ENCODE data around the gene FAM209B.
A peak's percentile ranks its signal among the peaks of the same experiment; 100 is the strongest.
"Not testable (repeated sequence)": the region's sequence is repeated elsewhere in the genome, so short reads cannot be mapped to it uniquely, and the experiment has no call there.

Gene FAM209B, protein sequence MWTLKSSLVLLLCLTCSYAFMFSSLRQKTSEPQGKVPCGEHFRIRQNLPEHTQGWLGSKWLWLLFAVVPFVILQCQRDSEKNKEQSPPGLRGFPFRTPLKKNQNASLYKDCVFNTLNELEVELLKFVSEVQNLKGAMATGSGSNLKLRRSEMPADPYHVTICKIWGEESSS

GRCh38 chr20:56532946-56533345, at the start of gene FAM209B:
FAM209B (plus strand) TSS chr20:56533246; CDS start chr20:56533342, 96 bp downstream.
- not testable (repeated sequence) for DNase-seq

DNA sequence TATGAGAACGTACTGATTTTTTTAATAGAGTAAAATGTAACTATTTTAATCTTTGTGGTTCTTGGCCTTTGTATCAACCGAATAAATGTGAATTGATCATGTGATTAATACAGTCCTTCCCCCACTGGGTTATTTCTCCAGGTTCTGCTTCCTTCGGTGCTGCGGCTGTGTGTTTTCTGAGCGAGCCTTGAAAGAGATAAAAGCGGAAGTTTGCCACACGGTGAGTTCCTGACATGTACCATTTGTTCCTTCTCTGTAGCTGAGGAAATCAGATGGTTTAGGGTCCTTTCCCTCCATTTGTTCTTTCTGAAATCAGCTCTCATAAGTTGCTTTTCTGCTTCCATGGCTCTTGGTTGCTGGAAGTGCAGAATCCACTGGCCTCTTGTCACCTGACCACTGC, 49.1 kb upstream of the FAM209B start:
- no peak for DNase-seq

- DNase-seq: no peak
Observed at GRCh38 chr20:56487216-56487615, 45.8 kb upstream of the FAM209B start.

DNA sequence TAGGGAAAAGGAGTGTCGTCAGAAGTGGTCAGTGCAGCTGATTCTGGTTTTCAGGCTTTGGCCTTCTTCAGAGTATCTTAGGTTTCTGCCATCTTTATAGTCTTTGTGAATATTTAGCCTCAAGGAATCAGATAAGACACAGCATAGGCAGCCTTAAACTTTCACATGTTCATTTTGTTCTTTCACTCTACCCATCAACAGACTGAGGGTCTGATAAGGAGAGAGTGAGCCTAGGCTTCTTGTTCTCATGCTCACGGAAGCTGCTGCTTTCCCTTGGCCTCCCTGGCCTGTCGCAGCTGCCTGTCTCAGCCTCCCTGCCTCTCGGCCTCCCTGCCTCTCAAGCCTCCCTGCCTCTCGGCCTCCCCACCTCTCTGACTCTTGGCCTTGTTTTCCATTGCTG, 44.5 kb upstream of the FAM209B start:
- no peak for DNase-seq

DNA sequence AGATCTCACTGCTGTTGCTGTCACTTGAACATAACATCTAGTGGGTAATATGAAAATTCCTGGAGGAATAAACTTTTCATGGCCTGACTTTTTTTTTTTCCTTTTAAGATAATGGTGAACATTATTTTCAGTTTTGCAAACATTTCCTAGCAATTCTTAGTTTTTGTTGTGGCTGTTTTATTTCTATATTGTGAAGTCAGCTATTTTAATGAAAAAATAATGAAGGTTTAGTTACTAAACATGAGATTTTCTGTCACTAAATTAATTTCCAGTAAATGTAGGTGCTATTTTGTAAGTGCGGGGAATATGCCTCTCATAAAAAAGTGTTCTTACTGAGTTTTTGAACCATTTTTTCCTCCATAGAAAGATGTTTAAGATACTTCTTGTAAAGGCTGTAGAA, 31.9 kb upstream of the FAM209B start:
- DNase-seq: no peak

GRCh38 chr20:56503916-56504315, 29.1 kb upstream of the FAM209B start:
- DNase-seq: no peak

DNA sequence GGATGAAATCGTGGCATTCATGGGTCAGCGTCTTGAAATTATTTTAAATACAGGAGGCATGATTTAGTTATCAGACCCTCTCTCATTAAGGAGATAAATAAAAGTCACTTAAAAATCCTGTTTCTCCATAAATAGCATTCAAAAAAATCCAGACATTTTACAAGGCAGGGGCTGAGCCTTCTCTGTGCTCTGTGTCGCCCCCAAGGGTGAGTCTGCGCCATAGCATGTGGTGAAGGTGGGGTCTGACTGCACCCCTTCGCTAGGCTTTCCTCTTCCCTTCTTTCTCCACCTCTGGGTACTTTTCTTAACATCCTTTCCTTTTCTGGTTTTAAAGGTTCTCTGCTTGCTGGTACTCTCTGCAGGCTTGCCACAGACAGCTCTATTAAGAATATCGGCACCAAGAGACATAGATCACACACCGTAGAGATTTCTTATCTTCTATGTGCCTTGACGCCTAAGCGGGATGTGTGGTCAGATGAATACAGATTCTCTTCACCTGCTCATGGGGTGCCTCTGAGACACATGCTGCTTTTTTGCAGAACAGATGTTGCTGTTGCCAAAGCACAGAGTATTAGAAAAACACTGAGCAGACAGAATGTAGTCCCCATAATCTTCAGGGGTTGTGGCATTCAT, 28.6 kb upstream of the FAM209B start:
- DNase-seq: peak; percentile 55

DNA sequence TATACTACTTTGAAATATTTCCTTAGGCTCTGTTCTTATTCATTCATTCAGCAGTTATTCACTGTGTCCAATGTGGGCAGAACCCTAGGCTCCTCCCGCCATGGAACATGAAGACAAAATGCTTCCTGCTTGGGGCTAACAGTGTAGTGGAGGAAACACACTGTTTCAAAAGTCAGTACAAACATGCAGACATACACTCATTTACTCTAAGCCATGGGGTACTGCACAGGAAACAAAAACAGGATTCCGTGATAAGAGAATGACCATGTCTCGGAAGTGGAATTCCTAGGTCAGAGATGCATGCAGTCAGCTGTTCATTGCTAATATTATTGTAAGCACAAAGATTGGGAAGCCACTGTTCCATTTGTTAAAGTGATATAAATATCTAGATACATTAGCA, 26.9 kb upstream of the FAM209B start:
- no peak for DNase-seq

- DNase-seq: no peak
Observed at GRCh38 chr20:56511926-56512325, 21.1 kb upstream of the FAM209B start.

DNA sequence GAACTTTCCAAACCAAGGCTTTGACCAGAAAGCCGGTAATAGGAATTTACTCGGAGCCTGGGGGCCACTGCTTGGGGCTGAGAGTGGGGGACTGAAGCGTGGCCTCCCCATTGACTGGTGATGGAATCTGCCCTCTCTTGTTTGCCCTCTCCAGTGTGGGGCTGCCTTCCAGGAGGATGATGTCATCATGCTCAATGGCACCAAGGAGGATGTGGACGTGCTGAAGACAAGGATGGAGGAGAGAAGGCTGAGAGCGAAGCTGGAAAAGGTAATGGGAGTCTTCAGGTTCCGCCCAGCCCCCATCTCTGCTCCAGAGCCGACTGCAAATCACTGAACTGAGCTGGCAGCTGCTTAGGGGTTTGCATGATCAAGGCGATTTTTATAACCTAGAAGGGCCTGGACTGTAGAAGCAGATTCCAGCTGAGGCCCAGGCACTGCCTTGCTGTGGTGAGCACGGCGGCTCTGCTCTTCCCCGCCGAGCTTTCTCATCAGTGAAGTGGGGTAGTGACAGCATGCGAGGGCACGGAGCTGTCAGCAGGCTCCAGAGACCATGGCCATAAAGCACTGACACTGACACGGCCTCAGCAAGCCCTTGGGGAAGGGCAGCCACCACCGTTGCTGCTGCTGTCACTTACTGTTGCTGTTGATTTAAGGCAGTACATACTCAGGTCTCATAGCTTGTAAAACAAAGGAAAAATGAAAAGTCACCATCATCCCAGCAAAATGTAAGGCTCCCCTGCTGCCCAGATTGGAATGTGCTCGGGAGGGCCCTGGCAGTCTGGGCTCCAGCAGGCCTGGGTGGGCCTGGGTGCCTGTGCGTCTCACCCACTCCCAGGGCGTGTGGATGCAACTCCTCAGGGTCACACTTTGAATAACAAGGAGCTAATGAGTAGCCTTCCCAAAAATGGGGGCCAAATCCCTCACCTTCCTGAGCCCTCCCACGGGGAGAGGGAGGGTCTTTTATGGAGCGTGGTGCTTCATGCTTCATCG, 19.6 kb upstream of the FAM209B start:
- no peak for DNase-seq

DNA sequence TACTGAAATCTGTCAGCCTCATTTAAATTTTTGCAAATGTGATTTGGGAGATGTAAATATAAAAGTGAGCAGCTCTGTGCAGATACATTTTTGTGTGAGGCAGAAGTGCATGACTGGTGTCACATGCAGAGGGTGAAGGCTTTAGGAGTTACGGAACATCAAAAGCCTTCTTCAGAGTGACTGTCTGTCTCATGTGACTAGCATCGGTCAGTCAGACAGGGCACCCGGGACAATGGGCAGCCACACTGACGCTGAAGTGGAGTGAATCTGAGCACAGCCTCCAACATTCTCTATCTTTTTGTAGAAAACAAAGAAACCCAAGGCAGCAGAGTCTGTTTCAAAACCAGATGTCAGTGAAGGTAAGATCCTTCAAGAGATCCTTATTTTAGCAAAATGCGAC, 16.4 kb upstream of the FAM209B start:
- DNase-seq: no peak

GRCh38 chr20:56517211-56517610, 15.8 kb upstream of the FAM209B start:
- no peak for DNase-seq

GRCh38 chr20:56517641-56518040, 15.4 kb upstream of the FAM209B start:
- DNase-seq: no peak

DNA sequence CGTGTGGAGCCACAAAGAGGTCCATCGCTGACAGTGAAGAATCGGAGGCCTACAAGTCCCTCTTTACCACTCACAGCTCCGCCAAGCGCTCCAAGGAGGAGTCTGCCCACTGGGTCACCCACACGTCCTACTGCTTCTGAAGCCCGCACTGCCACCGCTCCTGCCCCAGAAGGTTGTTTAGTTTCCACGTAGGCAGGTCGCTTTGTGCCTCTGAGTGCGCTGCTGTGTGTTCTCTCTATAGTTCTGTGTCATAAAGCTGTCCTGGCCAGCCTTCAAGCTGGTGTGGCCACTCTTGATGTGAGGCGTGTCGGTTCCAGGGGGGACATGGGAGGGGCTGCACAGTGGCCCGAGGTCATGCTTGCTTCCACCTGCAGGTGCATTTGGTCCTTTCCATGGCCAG, 14.9 kb upstream of the FAM209B start:
- no peak for DNase-seq

DNA sequence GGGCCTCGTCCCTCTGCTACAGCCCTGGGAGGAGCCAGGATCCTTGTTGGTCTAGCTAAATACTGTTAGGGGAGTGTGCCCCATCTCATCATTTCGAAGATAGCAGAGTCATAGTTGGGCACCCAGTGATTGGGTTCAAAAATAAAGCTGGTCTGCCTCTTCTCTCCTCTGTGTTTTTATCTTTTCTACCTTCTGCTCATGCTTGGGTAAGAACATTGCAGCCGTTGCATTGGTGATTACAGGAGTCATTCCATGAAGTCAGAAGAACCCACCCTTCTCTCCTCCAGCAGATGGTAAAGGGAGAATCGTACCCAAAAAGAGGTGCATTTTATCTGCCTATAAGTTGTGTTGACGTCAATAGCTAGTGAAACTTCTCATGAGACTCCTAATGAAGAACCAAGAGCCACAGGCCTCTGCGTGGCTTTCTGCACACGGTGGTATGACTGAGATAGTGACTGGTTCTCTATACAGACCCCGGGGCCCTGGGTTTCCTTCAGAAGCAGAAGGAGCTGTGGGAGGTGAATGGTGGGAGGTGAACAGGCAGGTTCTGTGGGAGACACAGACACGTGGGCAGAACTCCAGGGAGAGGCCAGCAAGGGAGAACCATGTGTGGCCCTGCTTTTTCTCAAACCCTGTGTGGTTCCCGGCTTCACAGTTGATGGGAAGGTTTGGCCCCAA, 14.2 kb upstream of the FAM209B start:
- no peak for DNase-seq

DNA sequence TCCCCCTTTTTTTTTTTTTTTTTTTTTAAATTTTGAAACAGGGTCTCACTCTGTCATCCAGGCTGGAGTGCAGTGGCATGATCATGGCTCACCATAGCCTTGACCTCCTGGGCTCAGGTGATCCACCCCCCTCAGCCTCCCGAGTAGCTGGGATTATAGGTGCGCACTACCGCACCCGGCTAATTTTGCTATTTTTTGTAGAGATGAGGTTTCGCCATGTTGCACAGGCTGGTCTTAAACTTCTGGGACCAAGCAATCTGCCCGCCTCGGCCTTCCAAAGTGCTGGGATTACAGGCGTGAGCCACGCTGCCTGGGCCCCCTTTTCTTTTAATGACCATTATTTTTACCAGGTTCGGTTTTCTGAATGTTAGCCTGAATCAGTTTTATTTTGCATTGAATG, 13.5 kb upstream of the FAM209B start:
- no peak for DNase-seq

DNA sequence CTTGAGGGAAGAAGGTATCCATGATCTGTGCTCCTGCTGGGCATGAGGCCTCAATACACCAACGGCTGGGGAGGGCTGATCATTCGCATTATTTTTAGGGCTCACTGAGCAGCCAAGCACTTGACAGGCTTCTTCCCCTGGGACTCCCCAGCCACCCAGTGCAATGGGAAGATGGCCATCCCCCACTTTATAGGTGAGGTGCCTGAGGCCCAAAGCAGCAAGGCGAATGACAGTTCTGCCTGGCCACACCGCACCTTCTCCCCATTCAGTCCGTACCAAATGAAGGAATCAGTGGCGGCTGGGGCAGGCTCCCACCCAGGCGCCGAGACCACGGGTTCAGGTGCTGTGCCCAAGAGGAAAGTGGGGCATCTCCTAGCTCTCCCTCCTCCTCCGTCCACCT, 12.9 kb upstream of the FAM209B start:
- no peak for DNase-seq

DNA sequence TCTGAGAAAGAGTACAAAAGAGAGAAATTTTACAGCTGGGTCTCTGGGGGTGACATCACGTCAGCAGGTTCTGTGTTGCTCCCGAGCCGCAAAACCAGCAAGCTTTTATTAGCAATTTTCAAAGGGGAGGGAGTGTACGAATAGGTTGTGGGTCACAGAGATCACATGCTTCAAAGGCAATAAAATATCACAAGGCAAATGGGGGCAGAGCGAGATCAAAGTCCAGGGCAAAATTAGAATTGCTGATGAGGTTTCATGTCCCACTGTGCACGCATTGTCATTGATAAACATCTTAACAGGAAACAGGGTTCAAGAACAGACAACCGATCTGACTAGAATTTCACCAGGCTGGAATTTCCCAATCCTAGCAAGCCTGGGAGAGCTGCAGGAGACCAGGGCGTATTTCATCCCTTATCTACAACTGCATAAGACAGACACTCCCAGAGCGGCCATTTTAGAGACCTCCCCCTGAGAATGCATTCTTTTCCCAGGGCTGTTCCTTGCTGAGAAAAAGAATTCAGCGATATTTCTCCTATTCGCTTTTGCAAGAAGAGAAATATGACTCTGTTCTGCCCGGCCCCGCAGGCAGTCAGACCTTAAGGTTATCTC, 12.2 kb upstream of the FAM209B start:
- DNase-seq: not testable (repeated sequence)

DNA sequence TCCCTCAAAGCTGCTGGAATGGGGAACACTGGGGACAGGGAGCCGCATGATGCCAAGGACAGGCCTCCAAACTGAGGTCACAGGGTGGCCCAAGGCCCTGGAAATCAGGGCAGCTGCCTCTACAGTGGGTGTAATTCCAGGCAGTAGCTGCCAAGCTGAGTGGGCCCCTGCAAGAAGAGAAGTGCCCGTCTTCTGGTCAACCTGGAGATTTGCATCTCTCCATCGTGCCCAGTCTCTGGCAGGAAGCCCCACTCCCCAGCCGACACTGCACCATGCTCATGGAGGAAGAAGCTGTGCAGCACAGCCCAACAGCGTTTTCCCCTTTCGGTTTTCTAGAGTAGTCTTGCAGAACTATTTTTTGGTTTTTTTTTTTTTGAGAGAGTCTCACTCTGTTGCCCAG, 10.7 kb upstream of the FAM209B start:
- no peak for DNase-seq

GRCh38 chr20:56524444-56524843, 8.6 kb upstream of the FAM209B start, which contains the start of gene FAM209A:
FAM209A (plus strand) TSS chr20:56524744; CDS start chr20:56524809, 65 bp downstream.
- DNase-seq: not testable (repeated sequence)

DNA sequence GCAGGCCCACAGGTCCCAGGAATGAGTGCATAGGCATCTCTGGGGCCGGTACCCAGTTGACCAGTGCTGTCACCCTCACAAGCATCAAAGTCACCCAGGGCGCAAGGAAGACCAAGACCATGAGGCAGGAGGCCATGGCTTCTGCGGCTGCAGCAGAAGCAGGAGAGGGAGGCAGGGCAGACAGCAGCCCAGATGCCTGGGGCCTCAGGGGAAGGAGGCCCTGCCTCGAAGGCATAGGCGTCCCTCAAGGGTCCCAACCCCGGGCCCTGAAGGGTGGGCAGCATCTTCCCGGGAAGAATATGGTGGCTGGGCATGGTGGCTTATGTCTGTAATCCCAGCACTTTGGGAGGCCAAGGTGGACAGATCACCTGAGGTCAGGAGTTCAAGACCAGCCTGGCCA, 5.5 kb upstream of the FAM209B start:
- no peak for DNase-seq

GRCh38 chr20:56537997-56538396, 5.0 kb downstream of the FAM209B start:
- no peak for DNase-seq

DNA sequence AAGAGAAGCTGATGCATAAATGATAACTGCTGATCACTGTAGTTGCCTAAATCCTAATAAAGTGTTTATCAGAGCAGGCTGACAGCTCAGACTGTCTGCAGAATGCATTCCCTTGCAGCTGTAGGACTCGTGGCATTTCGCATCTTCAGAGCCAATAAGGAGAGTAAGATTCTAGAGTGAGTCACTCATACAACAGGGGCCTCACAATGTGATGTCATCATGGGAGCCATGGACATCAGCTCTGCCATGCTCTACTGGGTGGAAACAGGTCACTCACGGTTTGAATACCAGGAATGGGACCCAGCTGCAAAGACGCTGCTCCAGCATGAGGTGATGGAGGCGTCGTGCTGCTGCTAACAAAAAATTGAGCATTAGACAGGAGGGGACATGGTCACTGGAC, 7.4 kb downstream of the FAM209B start:
- no peak for DNase-seq
